Endothelial cell of umbilical vein (primary cell): ENCODE measurements around the gene MACROD2. TPM values are rescaled to one million over a fixed set of nuclear protein-coding genes. Genes with fewer than 3 reads are reported as not detected.

Experiments used
- BruUV-seq: library from RNA; stranded (reverse); fragments of 400-500 nt; replicated peaks from 2 replicates; lab custom pipeline; 2021; lab: Mats Ljungman, UMichigan
- CTCF ChIA-PET: fragments of 300-600, 350-600 bp; sonication (Branson Sonifier 250); formaldehyde crosslinking; loops from one replicate; lab custom pipeline; 2021; ENCODE audit warnings: antibody characterized with exemption, inconsistent platforms; lab: Charles Lee
- POLR2A ChIA-PET: fragments of 300-600, 350-600 bp; sonication (Branson Sonifier 250); formaldehyde crosslinking; loops from one replicate; lab custom pipeline; 2021; ENCODE audit warnings: antibody characterized with exemption, inconsistent platforms; lab: Charles Lee
- DNase-seq: peaks from one replicate; pipeline ENCODE4 v3.0.0-alpha.2; 2011; ENCODE audit warnings: low read depth, low spot score
- FAIRE-seq: peaks from 2 replicates; lab custom pipeline; 2011; peaks lifted over from hg19 to GRCh38; lab: Jason Lieb, UNC
- H2AFZ ChIP-seq: 2 replicates; pipeline ENCODE4 v1.6.0; 2012; ENCODE audit warnings: low read depth, low read length, control low read depth, inconsistent platforms
- H3K27ac ChIP-seq: 2 replicates; pipeline ENCODE4 v1.5.1; 2011; ENCODE audit warnings: low read depth, mild to moderate bottlenecking, control low read depth, low read length, moderate library complexity; ENCODE audit not compliant: insufficient read depth
- H3K27me3 ChIP-seq, 2 experiments: 2 replicates each; pipeline versions ENCODE4 v1.6.0 to v1.6.1; 2011; ENCODE audit warnings: low read length in 2 of 2, mixed read lengths in 1 of 2; ENCODE audit not compliant: control insufficient read depth in 2 of 2, insufficient read depth in 2 of 2
- H3K36me3 ChIP-seq, 2 experiments: 2 replicates in 1 of 2; 3 replicates in 1 of 2; pipeline ENCODE4 v1.5.1; 2011; ENCODE audit warnings: low read length in 2 of 2, mild to moderate bottlenecking in 1 of 2, moderate library complexity in 1 of 2; ENCODE audit not compliant: control insufficient read depth in 2 of 2, insufficient read depth in 2 of 2; ENCODE audit errors: extremely low read depth in 1 of 2
- H3K4me1 ChIP-seq: 3 replicates; pipeline ENCODE4 v1.5.1; 2011; ENCODE audit warnings: mild to moderate bottlenecking, low read length; ENCODE audit not compliant: control insufficient read depth, insufficient read depth; ENCODE audit errors: extremely low read depth
- H3K4me2 ChIP-seq: 2 replicates; pipeline ENCODE4 v1.6.1; 2011; ENCODE audit warnings: low read length, control low read depth, mixed read lengths; ENCODE audit not compliant: insufficient read depth
- H3K4me3 ChIP-seq, 3 experiments: fragments of 200-600 bp in 1 of 3; sonication (generic), shearing (Covaris generic) in 1 of 3; replicated peaks in 1 of 3; 2 replicates each; pipeline ENCODE4 v1.5.1; 2011 to 2016; ENCODE audit warnings: control low read depth in 3 of 3, low read length in 3 of 3, mild to moderate bottlenecking in 2 of 3, inconsistent platforms in 1 of 3, low read depth in 1 of 3, moderate library complexity in 1 of 3; ENCODE audit not compliant: insufficient read depth in 1 of 3
- H3K79me2 ChIP-seq: 2 replicates; pipeline ENCODE4 v1.6.0; 2012; ENCODE audit warnings: low read length, inconsistent platforms; ENCODE audit not compliant: control insufficient read depth, insufficient read depth
- H3K9ac ChIP-seq: replicated peaks from 2 replicates; pipeline ENCODE3; 2011; ENCODE audit warnings: low read length, control low read depth; ENCODE audit not compliant: insufficient read depth; ENCODE audit errors: extremely low read depth
- H3K9me1 ChIP-seq: replicated peaks from 3 replicates; pipeline ENCODE4 v1.6.0; 2011; ENCODE audit warnings: mild to moderate bottlenecking, low read length; ENCODE audit not compliant: control insufficient read depth, insufficient read depth; ENCODE audit errors: extremely low read depth
- H3K9me3 ChIP-seq: replicated peaks from 2 replicates; pipeline ENCODE4 v1.5.1; 2012; ENCODE audit warnings: low read length, inconsistent platforms; ENCODE audit not compliant: control insufficient read depth, insufficient read depth
- H4K20me1 ChIP-seq: replicated peaks from 2 replicates; pipeline ENCODE3; 2011; ENCODE audit warnings: mild to moderate bottlenecking, low read length; ENCODE audit not compliant: control insufficient read depth, insufficient read depth; ENCODE audit errors: extremely low read depth
- EZH2 ChIP-seq: IDR thresholded peaks from 2 replicates; pipeline ENCODE4 v1.6.1; 2012; ENCODE audit warnings: borderline replicate concordance, low read depth, mild to moderate bottlenecking, moderate library complexity, low read length, inconsistent platforms; ENCODE audit not compliant: severe bottlenecking
- GATA2 ChIP-seq: IDR thresholded peaks from 2 replicates; pipeline ENCODE4 v1.7.0; 2011; ENCODE audit warnings: low read depth, mild to moderate bottlenecking, moderate library complexity, mixed read lengths, low read length; ENCODE audit not compliant: insufficient read length, insufficient read depth
- JUN ChIP-seq: IDR thresholded peaks from 2 replicates; pipeline ENCODE4 v1.6.1; 2011; ENCODE audit warnings: borderline replicate concordance, low read depth; ENCODE audit not compliant: insufficient read length, insufficient read depth
- MYC ChIP-seq: IDR thresholded peaks from one replicate; pipeline ENCODE4 v1.6.1; 2011; ENCODE audit warnings: mild to moderate bottlenecking, low read depth, low read length
- POLR2AphosphoS5 ChIP-seq: IDR thresholded peaks from 2 replicates; pipeline ENCODE4 v1.6.1; 2012; ENCODE audit warnings: low read depth, mild to moderate bottlenecking, control low read depth, low read length, moderate library complexity; ENCODE audit not compliant: insufficient read depth
- dilution Hi-C: fragments of 300-500 bp; cut with MboI; formaldehyde crosslinking; loops from one replicate; pipeline ENCODE4 v1.15.0; 2019; ENCODE audit warnings: low sequenced_read_pairs; ENCODE audit not compliant: extremely low pct_ligation_motif_present
- intact Hi-C: fragments of 100-400 bp; cut with micrococcal nuclease; formaldehyde crosslinking; loops from one replicate; pipeline ENCODE4 v1.10.0; 2022
- polyA plus RNA-seq, 4 experiments: library from polyadenylated mRNA; depleted of rRNA in 3 of 4; stranded (reverse) in 3 of 4; unstranded in 1 of 4; fragments of >200 nt; gene quantifications; 2 replicates each; pipeline versions ENCODE4 v1.2.1 to v1.2.3, GENCODE V29; 2011 to 2012; ENCODE audit warnings: missing spikeins in 1 of 4
- total RNA-seq: library from RNA; stranded (reverse); gene quantifications from 2 replicates; pipeline ENCODE4 v1.2.3, GENCODE V29; 2021

The MACROD2 gene
- total and polyA plus RNA-seq, 2 donors (not counting 3 experiments of a cell fraction or from before 2014, with no cell fraction given): 0.11 to 0.73 TPM

DNA sequence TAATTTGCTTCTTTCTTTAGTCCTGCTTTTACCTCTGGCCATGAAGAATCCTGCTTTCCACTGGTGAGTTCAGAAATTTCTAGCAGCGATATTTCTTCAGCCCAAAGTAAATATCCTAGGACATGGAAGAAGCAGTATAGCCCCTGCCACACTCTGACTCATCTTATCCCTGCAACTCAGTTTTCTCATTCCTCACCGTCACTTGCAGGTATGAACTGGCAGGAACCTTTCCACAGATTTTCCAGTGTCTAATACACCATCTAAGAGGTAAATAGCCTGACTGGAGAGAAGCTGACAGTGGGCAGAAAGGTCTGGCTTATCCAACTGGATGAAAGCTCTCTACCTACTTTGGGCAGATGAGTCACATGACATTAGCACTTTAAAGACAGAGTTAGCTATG is 1158.8 kb downstream of the MACROD2 start:
- H3K27ac ChIP-seq: no peak overlapping the region
- no peak overlapping the region for H3K4me2 ChIP-seq
- POLR2A ChIA-PET: no interaction called here
- H3K27me3 ChIP-seq: no peaks in the 10 kb centered on the region
- CTCF ChIA-PET: no interaction called here
- H3K9me1 ChIP-seq: no peaks in the 10 kb centered on the region
- intact Hi-C loops: no loop called here
- no peaks in the 10 kb centered on the region for H3K79me2 ChIP-seq
- no peak for TF ChIP-seq POLR2AphosphoS5
- H3K4me3 ChIP-seq: no peak overlapping the region
- no peaks in the 10 kb centered on the region for H3K9me3 ChIP-seq
- FAIRE-seq: no peak
- no TSS peak for BruUV-seq
- no peaks in the 10 kb centered on the region for H3K36me3 ChIP-seq
- dilution Hi-C loops: no loop called here
- no peaks in the 10 kb centered on the region for H4K20me1 ChIP-seq
- no peak overlapping the region for H3K9ac ChIP-seq
- no peak overlapping the region for H2AFZ ChIP-seq
- no peak for DNase-seq
- no peaks in the 10 kb centered on the region for H3K4me1 ChIP-seq

DNA sequence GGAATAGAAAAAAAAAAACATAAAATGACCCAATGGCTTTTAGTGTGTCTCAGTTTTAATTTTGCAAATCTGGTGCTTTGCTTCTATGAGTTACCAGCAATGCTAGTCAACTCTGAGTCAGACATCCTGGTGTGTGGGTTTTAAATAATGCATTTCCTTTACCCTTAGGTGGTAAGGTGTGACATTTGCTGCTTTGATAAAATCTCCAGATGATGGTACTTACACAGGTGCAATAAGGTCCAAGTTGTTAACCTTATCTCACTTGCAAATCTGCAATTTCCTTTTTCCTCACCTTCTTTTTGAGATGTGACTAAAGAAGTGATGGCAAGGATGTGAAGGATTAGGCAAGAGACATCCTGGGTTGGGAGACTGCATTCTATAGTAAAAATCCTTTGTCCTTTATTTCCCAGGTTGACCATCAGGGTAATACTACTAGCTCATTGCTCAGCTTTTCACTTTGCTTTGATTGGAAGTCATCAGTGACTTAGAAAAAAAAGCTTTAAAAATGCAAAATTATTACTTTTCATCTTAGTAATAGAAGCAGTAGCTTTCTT is 1160.6 kb downstream of the MACROD2 start:
- dilution Hi-C loops (no loop called here), intact Hi-C loops (no loop called here)
- no peak overlapping the region for H3K9ac ChIP-seq
- H3K27me3 ChIP-seq: no peaks in the 10 kb centered on the region
- H3K27ac ChIP-seq: no peak overlapping the region
- H4K20me1 ChIP-seq: no peaks in the 10 kb centered on the region
- CTCF ChIA-PET: interaction anchor here (1.7 kb wide), 1 partner anchor 18 kb away, joined by 3 read pairs; no protein-coding TSS in a partner anchor
- TF ChIP-seq JUN: no peak
- no peak for TF ChIP-seq MYC
- TF ChIP-seq EZH2: no peak
- TF ChIP-seq POLR2AphosphoS5: no peak
- peak; percentile 68 for TF ChIP-seq GATA2
- H3K79me2 ChIP-seq: no peaks in the 10 kb centered on the region
- no peak overlapping the region for H3K4me2 ChIP-seq
- H3K4me3 ChIP-seq: no peak overlapping the region
- POLR2A ChIA-PET: no interaction called here
- BruUV-seq: no TSS peak
- DNase-seq (no peak), FAIRE-seq (no peak)
- no peaks in the 10 kb centered on the region for H3K9me3 ChIP-seq
- no peaks in the 10 kb centered on the region for H3K36me3 ChIP-seq
- H3K4me1 ChIP-seq: no peaks in the 10 kb centered on the region
- H2AFZ ChIP-seq: no peak overlapping the region
- H3K9me1 ChIP-seq: no peaks in the 10 kb centered on the region
